H1 (cell line): ENCODE measurements around the gene OSBP. TPM values are rescaled to one million over a fixed set of nuclear protein-coding genes. Genes with fewer than 3 reads are reported as not detected.
A peak's percentile ranks its signal among the peaks of the same experiment; 100 is the strongest.

Source experiments
- CTCF ChIA-PET: fragments of 300-600 bp; sonication (Branson Sonifier 250); formaldehyde crosslinking; loops from one replicate; lab custom pipeline; 2021; ENCODE audit not compliant: partially characterized antibody; lab: Charles Lee
- POLR2A ChIA-PET: fragments of 300-600 bp; sonication (Branson Sonifier 250); formaldehyde crosslinking; loops from one replicate; lab custom pipeline; 2021; ENCODE audit warnings: inconsistent platforms; ENCODE audit not compliant: partially characterized antibody; lab: Charles Lee
- DNase-seq, 2 experiments: peaks; one replicate each; pipeline versions ENCODE4 v3.0.0 to v3.0.0-alpha.2; 2010 to 2022; ENCODE audit warnings: low spot score in 2 of 2, low read depth in 1 of 2, mixed read lengths in 1 of 2
- FAIRE-seq: peaks from 2 replicates; lab custom pipeline; 2011; peaks lifted over from hg19 to GRCh38; lab: Jason Lieb, UNC
- H2AFZ ChIP-seq: 2 replicates; pipeline ENCODE4 v1.8.1; 2012; ENCODE audit warnings: low read length, inconsistent platforms
- H2AK5ac ChIP-seq: 2 replicates; pipeline ENCODE4 v1.6.1; 2013; ENCODE audit warnings: low read depth, low read length
- H2BK120ac ChIP-seq: replicated peaks from 2 replicates; pipeline ENCODE3; 2013; ENCODE audit warnings: low read depth, low read length, inconsistent platforms
- H2BK12ac ChIP-seq: 2 replicates; pipeline ENCODE4 v1.6.1; 2013; ENCODE audit warnings: low read depth, low read length
- H2BK15ac ChIP-seq: 2 replicates; pipeline ENCODE4 v1.6.1; 2013; ENCODE audit warnings: low read length
- H2BK20ac ChIP-seq: 2 replicates; pipeline ENCODE4 v1.6.1; 2013; ENCODE audit warnings: low read length
- H2BK5ac ChIP-seq: 2 replicates; pipeline ENCODE4 v1.6.1; 2013; ENCODE audit warnings: low read depth, low read length
- H3K14ac ChIP-seq: 2 replicates; pipeline ENCODE4 v1.6.1; 2013; ENCODE audit warnings: inconsistent platforms; ENCODE audit not compliant: insufficient read length
- H3K18ac ChIP-seq: 2 replicates; pipeline ENCODE4 v1.6.1; 2013; ENCODE audit warnings: low read length; ENCODE audit errors: extremely low read depth
- H3K23ac ChIP-seq: 2 replicates; pipeline ENCODE4 v1.6.1; 2013; ENCODE audit warnings: inconsistent platforms; ENCODE audit not compliant: insufficient read length
- H3K23me2 ChIP-seq: 2 replicates; pipeline ENCODE4 v1.6.1; 2013; ENCODE audit warnings: low read depth, low read length
- H3K27ac ChIP-seq: 2 replicates; pipeline ENCODE4 v1.6.1; 2011; ENCODE audit warnings: low read depth, low read length, inconsistent platforms
- H3K27me3 ChIP-seq, 4 experiments: replicated peaks in 1 of 4; 1 replicate in 1 of 4; 2 replicates in 3 of 4; pipeline versions ENCODE4 v1.6.1 to v1.8.1; 2011 to 2013; ENCODE audit warnings: low read length in 3 of 4, mild to moderate bottlenecking in 3 of 4, inconsistent platforms in 2 of 4, mixed read lengths in 2 of 4, moderate library complexity in 1 of 4; ENCODE audit not compliant: control insufficient read depth in 3 of 4, insufficient read depth in 3 of 4; ENCODE audit errors: extremely low read depth in 1 of 4
- H3K36me3 ChIP-seq, 4 experiments: 2 replicates each; pipeline versions ENCODE4 v1.6.1 to v1.8.1; 2011 to 2013; ENCODE audit warnings: mild to moderate bottlenecking in 4 of 4, low read length in 3 of 4, moderate library complexity in 2 of 4, control low read depth in 1 of 4, inconsistent platforms in 1 of 4; ENCODE audit not compliant: insufficient read depth in 4 of 4, control insufficient read depth in 2 of 4
- H3K4ac ChIP-seq: replicated peaks from 2 replicates; pipeline ENCODE3; 2013; ENCODE audit warnings: low read length, low read depth, mixed read lengths, inconsistent platforms; ENCODE audit not compliant: insufficient read length
- H3K4me1 ChIP-seq, 4 experiments: replicated peaks in 1 of 4; 1 replicate in 1 of 4; 2 replicates in 3 of 4; pipeline versions ENCODE4 v1.6.1 to v1.8.1; 2011 to 2013; ENCODE audit warnings: low read length in 3 of 4, inconsistent platforms in 2 of 4, mixed read lengths in 1 of 4; ENCODE audit not compliant: insufficient read depth in 4 of 4, control insufficient read depth in 3 of 4
- H3K4me2 ChIP-seq, 2 experiments: 2 replicates each; pipeline versions ENCODE4 v1.6.1 to v1.8.1; 2011 to 2013; ENCODE audit warnings: low read depth in 2 of 2, low read length in 2 of 2, control low read depth in 1 of 2, inconsistent platforms in 1 of 2, mild to moderate bottlenecking in 1 of 2; ENCODE audit not compliant: insufficient read depth in 1 of 2
- H3K4me3 ChIP-seq, 4 experiments: fragments of 200-600, 300-600 bp in 1 of 4; sonication (generic), shearing (Covaris generic), sonication (Bioruptor Twin) in 1 of 4; 2 replicates each; pipeline versions ENCODE4 v1.5.1 to v1.8.1; 2011 to 2016; ENCODE audit warnings: low read length in 4 of 4, low read depth in 3 of 4, control low read depth in 2 of 4, inconsistent platforms in 2 of 4, mild to moderate bottlenecking in 2 of 4, mixed read lengths in 1 of 4, moderate library complexity in 1 of 4; ENCODE audit not compliant: insufficient read depth in 2 of 4; ENCODE audit errors: extremely low read depth in 1 of 4
- H3K56ac ChIP-seq: replicated peaks from 2 replicates; pipeline ENCODE3; 2013; ENCODE audit warnings: low read depth, mild to moderate bottlenecking, mixed read lengths, low read length, inconsistent platforms; ENCODE audit not compliant: insufficient read length
- H3K79me1 ChIP-seq: 2 replicates; pipeline ENCODE4 v1.6.1; 2013; ENCODE audit warnings: low read depth, low read length, control low read depth
- H3K79me2 ChIP-seq, 2 experiments: 2 replicates each; pipeline versions ENCODE4 v1.6.1 to v1.8.1; 2012 to 2013; ENCODE audit warnings: low read length in 2 of 2, mild to moderate bottlenecking in 2 of 2, inconsistent platforms in 1 of 2; ENCODE audit not compliant: insufficient read depth in 2 of 2, control insufficient read depth in 1 of 2
- H3K9ac ChIP-seq, 4 experiments: replicated peaks in 1 of 4; 1 replicate in 1 of 4; 2 replicates in 3 of 4; pipeline versions ENCODE4 v1.6.1 to v1.8.1; 2011 to 2013; ENCODE audit warnings: low read depth in 3 of 4, low read length in 3 of 4, control low read depth in 2 of 4, mild to moderate bottlenecking in 2 of 4, moderate library complexity in 2 of 4, inconsistent platforms in 1 of 4; ENCODE audit errors: extremely low read depth in 1 of 4
- H3K9me3 ChIP-seq, 2 experiments: 2 replicates each; pipeline versions ENCODE4 v1.6.1 to v1.8.1; 2012 to 2013; ENCODE audit warnings: mild to moderate bottlenecking in 2 of 2, moderate library complexity in 2 of 2, control low read depth in 1 of 2, inconsistent platforms in 1 of 2, low read depth in 1 of 2, low read length in 1 of 2, mixed read lengths in 1 of 2; ENCODE audit not compliant: insufficient read depth in 2 of 2
- H4K20me1 ChIP-seq, 2 experiments: replicated peaks in 1 of 2; 2 replicates each; pipeline versions ENCODE3 to v1.8.1; 2011 to 2013; ENCODE audit warnings: inconsistent platforms in 2 of 2, low read length in 2 of 2, mild to moderate bottlenecking in 1 of 2; ENCODE audit not compliant: insufficient read depth in 2 of 2, control insufficient read depth in 1 of 2
- H4K5ac ChIP-seq: 2 replicates; pipeline ENCODE4 v1.6.1; 2013; ENCODE audit warnings: low read length, low read depth, mixed read lengths, inconsistent platforms; ENCODE audit not compliant: insufficient read length
- H4K8ac ChIP-seq: 2 replicates; pipeline ENCODE4 v1.8.0; 2013; ENCODE audit warnings: mild to moderate bottlenecking, moderate library complexity, low read length, inconsistent platforms; ENCODE audit not compliant: insufficient read depth; ENCODE audit errors: extremely low read depth
- H4K91ac ChIP-seq: replicated peaks from 2 replicates; pipeline ENCODE3; 2013; ENCODE audit warnings: low read length, mixed read lengths, inconsistent platforms; ENCODE audit not compliant: insufficient read length
- BCL11A ChIP-seq, 2 experiments: IDR thresholded peaks; one replicate each; pipeline ENCODE4 v1.6.1; 2011; ENCODE audit warnings: low read depth in 2 of 2, low read length in 2 of 2, mild to moderate bottlenecking in 2 of 2
- CEBPB ChIP-seq: IDR thresholded peaks from 2 replicates; pipeline ENCODE4 v1.6.1; 2012; ENCODE audit warnings: low read depth, low read length
- KDM1A ChIP-seq: fragments of 200-600, 300-600 bp; sonication (generic); IDR thresholded peaks from 2 replicates; pipeline ENCODE4 v1.7.1; 2016; ENCODE audit warnings: mild to moderate bottlenecking, low read length, borderline replicate concordance
- SAP30 ChIP-seq: fragments of 300-600 bp; sonication (generic); IDR thresholded peaks from 2 replicates; pipeline ENCODE4 v1.7.1; 2012; ENCODE audit warnings: low read length, moderate library complexity, mild to moderate bottlenecking, inconsistent platforms; ENCODE audit not compliant: insufficient read depth, insufficient replicate concordance
- WGBS, 2 experiments: shearing (Covaris generic) in 1 of 2; methylation state at CpG; one replicate each; pipeline versions ENCODE4 v1.1.6 to v1.1.7; 2013 to 2015; ENCODE audit warnings: low lambda C conversion rate in 2 of 2, mixed read lengths in 2 of 2, inconsistent platforms in 1 of 2, low coverage in 1 of 2, missing lambda C conversion rate in 1 of 2; ENCODE audit not compliant: insufficient replicate concordance in 2 of 2, insufficient coverage in 1 of 2, insufficient read length in 1 of 2; ENCODE audit errors: extremely low coverage in 1 of 2, missing lambda C conversion rate in 1 of 2; 5-methylcytosine and 5-hydroxymethylcytosine counted together
- polyA plus RNA-seq, 7 experiments: library from polyadenylated mRNA; depleted of rRNA in 3 of 7; stranded (reverse) in 5 of 7; unstranded in 2 of 7; fragments of >200 nt in 5 of 7; fragments of 200-250 nt in 2 of 7; gene quantifications; 1 replicate in 5 of 7; 2 replicates in 1 of 7; 4 replicates in 1 of 7; pipeline versions ENCODE4 v1.2.1 to v1.2.3, GENCODE V29; 2011 to 2013; ENCODE audit warnings: missing spikeins in 2 of 7, mixed read lengths in 2 of 7
- total RNA-seq: library from RNA; stranded (reverse); fragmentation: NEBNext Ultra II Directional; extraction: Animal tissue kit (Norgen Biotek cat#: 25700); gene quantifications from 2 replicates; pipeline ENCODE4 v1.2.1, GENCODE V29; 2021

OSBP gene
- total and polyA plus RNA-seq, 2 of the 8 experiments (the other 6 are each of a cell fraction or from before 2014, with no cell fraction given): 13.2 to 43.1 TPM

- no peak overlapping the region for H3K14ac ChIP-seq
- H3K23me2 ChIP-seq: peaks cover 19% of the 10 kb centered on the region; the same call in 1 of the 2 replicates
- no peak overlapping the region for H3K18ac ChIP-seq
- no peak overlapping the region for H2BK20ac ChIP-seq
- no peak overlapping the region for H4K8ac ChIP-seq
- H3K4me1 ChIP-seq: peaks cover 2 to 5% (median 3%) of the 10 kb centered on the region in 4 experiments; a peak in 6 of 7 replicates
- 0 out of 2 replicates have a peak overlapping the region, but pooled peaks have one; percentile 69 for H2BK12ac ChIP-seq
- H3K4me2 ChIP-seq: peak overlapping the region; percentile 73 to 91
- H3K36me3 ChIP-seq: no peaks in the 10 kb centered on the region
- no peak overlapping the region for H3K27ac ChIP-seq
- H2BK15ac ChIP-seq: no peak overlapping the region
- peak overlapping the region; percentile 31 to 71 (median 44); a peak in 5 of 7 replicates for H3K9ac ChIP-seq
- DNase-seq (peak; percentile 82 to 97), FAIRE-seq (peak; percentile 69)
- WGBS, 2 experiments: 2% methylated on average over 18 of the region's 18 CpGs; no CpG with 5 or more reads in 1 of the 2 experiments
- H3K4me3 ChIP-seq: peak overlapping the region; percentile 86 to 94 (median 90)
- H2AFZ ChIP-seq: peak overlapping the region; percentile 95
- H2AK5ac ChIP-seq: no peak overlapping the region
- ChIA-PET POLR2A (interaction anchor here (3.9 kb wide), 1 partner anchor 11 kb away, joined by 19 read pairs; no protein-coding TSS in a partner anchor), CTCF (interaction anchor here (1.5 kb wide), 1 partner anchor 117 kb away, joined by 3 read pairs; no protein-coding TSS in a partner anchor)
- H3K79me2 ChIP-seq: no peaks in the 10 kb centered on the region
- no peak overlapping the region for H2BK120ac ChIP-seq
- H3K4ac ChIP-seq: no peak overlapping the region
- no peaks in the 10 kb centered on the region for H4K20me1 ChIP-seq
- no peak overlapping the region for H4K5ac ChIP-seq
- H4K91ac ChIP-seq: no peak overlapping the region
- no peaks in the 10 kb centered on the region for H3K79me1 ChIP-seq
- H2BK5ac ChIP-seq: peak overlapping the region; percentile 60; the same call in 1 of the 2 replicates
- H3K23ac ChIP-seq: no peak overlapping the region
- H3K27me3 ChIP-seq: no peaks in the 10 kb centered on the region; a peak in 1 of 7 replicates
- no peak overlapping the region for H3K56ac ChIP-seq
- no peaks in the 10 kb centered on the region for H3K9me3 ChIP-seq
- TF ChIP-seq KDM1A (no peak), SAP30 (peak; percentile 51), CEBPB (peak; percentile 76; the same call in 1 of the 2 replicates), BCL11A (IDR thresholded peaks at IDR 0.05; ENCODE audit: low read depth in 2 of 2, low read length in 2 of 2) (no peak)
Observed at GRCh38 chr11:59560290-59560701, 55.3 kb downstream of the OSBP start.
